Activated CD4-positive, CD25-positive, alpha-beta regulatory T cell treated with anti-CD3 and anti-CD28 coated beads, Interleukin-2, amount 50 U/mL, for 16 hours (primary cell): Measurements from ENCODE around the gene CHRDL2.
"Not testable (repeated sequence)": the region's sequence is repeated elsewhere in the genome, so short reads cannot be mapped to it uniquely, and the experiment has no call there.

Source experiments
- DNase-seq: peaks from one replicate; pipeline ENCODE4 v3.0.0-alpha.2; 2020; ENCODE audit warnings: low read depth, low spot score

The CHRDL2 gene

GRCh38 chr11:74731301-74732094 is at the start of gene CHRDL2:
CHRDL2 (minus strand) TSS chr11:74731426; CDS start chr11:74730888, 538 bp downstream.
- DNase-seq, result no peak

- DNase-seq, result no peak
Observed at GRCh38 chr11:74780248-74781005, 49.2 kb upstream of the CHRDL2 start.

GRCh38 chr11:74778581-74778980 is 47.4 kb upstream of the CHRDL2 start:
- no peak for DNase-seq

GRCh38 chr11:74777877-74778276 is 46.7 kb upstream of the CHRDL2 start:
- DNase-seq, result no peak

GRCh38 chr11:74777038-74777437 is 45.8 kb upstream of the CHRDL2 start:
- DNase-seq, result no peak

- no peak for DNase-seq
Observed at GRCh38 chr11:74776546-74776945, 45.3 kb upstream of the CHRDL2 start.

- DNase-seq, result no peak
Observed at GRCh38 chr11:74775762-74776161, 44.5 kb upstream of the CHRDL2 start.

GRCh38 chr11:74773476-74773875 is 42.2 kb upstream of the CHRDL2 start:
- DNase-seq, result no peak

- no peak for DNase-seq
Observed at GRCh38 chr11:74771139-74771538, 39.9 kb upstream of the CHRDL2 start.

GRCh38 chr11:74770456-74770855 is 39.2 kb upstream of the CHRDL2 start:
- DNase-seq, result no peak

GRCh38 chr11:74769055-74769707 is 38.0 kb upstream of the CHRDL2 start:
- DNase-seq, result no peak

- DNase-seq, result not testable (repeated sequence)
Observed at GRCh38 chr11:74768172-74768651, 37.0 kb upstream of the CHRDL2 start.

- DNase-seq, result no peak
Observed at GRCh38 chr11:74766905-74767304, 35.7 kb upstream of the CHRDL2 start.

- no peak for DNase-seq
Observed at GRCh38 chr11:74756571-74756970, 25.3 kb upstream of the CHRDL2 start.

GRCh38 chr11:74755395-74755995 is 24.3 kb upstream of the CHRDL2 start:
- DNase-seq, result no peak

- DNase-seq, result no peak
Observed at GRCh38 chr11:74754507-74755252, 23.5 kb upstream of the CHRDL2 start.

GRCh38 chr11:74751303-74751702 is 20.1 kb upstream of the CHRDL2 start:
- DNase-seq, result no peak

GRCh38 chr11:74750598-74750997 is 19.4 kb upstream of the CHRDL2 start:
- not testable (repeated sequence) for DNase-seq

GRCh38 chr11:74749965-74750296 is 18.7 kb upstream of the CHRDL2 start:
- no peak for DNase-seq

GRCh38 chr11:74749127-74749964 is 18.1 kb upstream of the CHRDL2 start:
- peak; percentile 17 for DNase-seq
